HepG2 (cell line): Measurements from ENCODE around the gene GPN1. TPM values are rescaled to one million over a fixed set of nuclear protein-coding genes. Genes with fewer than 3 reads are reported as not detected.

Source experiments
- ASH2L ChIP-seq: fragments of 300-600, 200-600 bp; sonication (generic); IDR thresholded peaks from 2 replicates; pipeline ENCODE4 v1.7.0; 2017; ENCODE audit warnings: low read depth, mild to moderate bottlenecking, moderate library complexity, mixed read lengths, low read length; ENCODE audit not compliant: insufficient read length
- BORCS8-MEF2B ChIP-seq: sonication (generic); formaldehyde crosslinking; IDR thresholded peaks from 2 replicates; pipeline ENCODE4 v1.8.0; 2022; ENCODE audit warnings: mild to moderate bottlenecking, missing genetic modification reagents
- CREB3 ChIP-seq: sonication (generic); formaldehyde crosslinking; IDR thresholded peaks from 2 replicates; pipeline ENCODE4 v1.5.0; 2020; ENCODE audit warnings: missing genetic modification reagents
- ELF4 ChIP-seq: sonication (generic); formaldehyde crosslinking; IDR thresholded peaks from 2 replicates; pipeline ENCODE4 v1.5.0; 2020; ENCODE audit warnings: missing genetic modification reagents, mild to moderate bottlenecking, moderate library complexity, borderline replicate concordance
- FOXM1 ChIP-seq: sonication (generic); formaldehyde crosslinking; IDR thresholded peaks from 2 replicates; pipeline ENCODE4 v1.5.0; 2020; ENCODE audit warnings: missing genetic modification reagents
- GLI4 ChIP-seq: sonication (generic); formaldehyde crosslinking; IDR thresholded peaks from 2 replicates; pipeline ENCODE4 v1.5.1; 2020; ENCODE audit warnings: missing genetic modification reagents, mild to moderate bottlenecking, moderate library complexity, borderline replicate concordance
- MBNL3 ChIP-seq: fragments of 250-450 bp; sonication (Bioruptor Pico); conservative IDR thresholded peaks from 2 replicates; pipeline ENCODE4 v1.8.0; 2022; ENCODE audit warnings: mild to moderate bottlenecking, inconsistent platforms
- RFXANK ChIP-seq: IDR thresholded peaks from 2 replicates; pipeline ENCODE4 v1.6.1; 2016
- SNAI1 ChIP-seq: sonication (generic); formaldehyde crosslinking; IDR thresholded peaks from 2 replicates; pipeline ENCODE4 v1.5.0; 2020; ENCODE audit warnings: mild to moderate bottlenecking, missing genetic modification reagents, borderline replicate concordance
- SRSF4 ChIP-seq: fragments of 200-400 bp; formaldehyde crosslinking; IDR thresholded peaks from one replicate; pipeline ENCODE4 v1.6.1; 2018; ENCODE audit warnings: mild to moderate bottlenecking, low read depth, low read length, moderate library complexity; ENCODE audit not compliant: poor library complexity, severe bottlenecking
- ZBTB7A ChIP-seq: sonication (generic); formaldehyde crosslinking; IDR thresholded peaks from 2 replicates; pipeline ENCODE4 v1.8.0; 2022; ENCODE audit warnings: mild to moderate bottlenecking, missing genetic modification reagents
- ZNF431 ChIP-seq: sonication (generic); formaldehyde crosslinking; IDR thresholded peaks from 2 replicates; pipeline ENCODE4 v1.9.0; 2022; ENCODE audit warnings: missing genetic modification reagents, low read depth, mild to moderate bottlenecking, borderline replicate concordance
- ZNF547 ChIP-seq: sonication (generic); formaldehyde crosslinking; IDR thresholded peaks from 2 replicates; pipeline ENCODE4 v1.5.1; 2020; ENCODE audit warnings: mild to moderate bottlenecking, missing genetic modification reagents
- ZNF589 ChIP-seq: sonication (generic); formaldehyde crosslinking; conservative IDR thresholded peaks from 2 replicates; pipeline ENCODE4 v1.8.0; 2022; ENCODE audit warnings: mild to moderate bottlenecking, moderate library complexity, missing genetic modification reagents
- ZNF776 ChIP-seq: sonication (generic); formaldehyde crosslinking; IDR thresholded peaks from 2 replicates; pipeline ENCODE4 v1.4.0; 2020; ENCODE audit warnings: mild to moderate bottlenecking, missing genetic modification reagents
- polyA plus RNA-seq, 8 experiments: library from polyadenylated mRNA; depleted of rRNA in 3 of 8; stranded (reverse) in 7 of 8; unstranded in 1 of 8; fragments of >200 nt; fragmentation: Illumina TruSeq in 4 of 8; extraction: Trizol in 4 of 8; gene quantifications; 2 replicates each; pipeline versions ENCODE4 v1.2.1 to v1.2.3, GENCODE V29; 2011 to 2016; ENCODE audit warnings: low read depth in 4 of 8, missing spikeins in 1 of 8, mixed read lengths in 1 of 8; ENCODE audit not compliant: insufficient read depth in 1 of 8
- total RNA-seq, 5 experiments: library from RNA; depleted of rRNA; stranded (reverse); fragments of >200 nt; fragmentation: Illumina TruSeq; extraction: Trizol; gene quantifications; 2 replicates each; pipeline ENCODE4 v1.2.3, GENCODE V29; 2016; ENCODE audit warnings: low read depth in 1 of 5
- TF ChIP-seq, protein P1 (sequence below): sonication (generic); formaldehyde crosslinking; IDR thresholded peaks from 2 replicates; pipeline ENCODE4 v1.8.1; 2023; ENCODE audit warnings: mild to moderate bottlenecking, missing genetic modification reagents
- TF ChIP-seq, protein P2 (sequence below): sonication (generic); formaldehyde crosslinking; IDR thresholded peaks from 2 replicates; pipeline ENCODE4 v1.5.1; 2020; ENCODE audit warnings: missing genetic modification reagents, mild to moderate bottlenecking, borderline replicate concordance
- TF ChIP-seq, protein P3 (sequence below): IDR thresholded peaks from 2 replicates; pipeline ENCODE4 v1.6.1; 2016
- TF ChIP-seq, protein P4 (sequence below): sonication (generic); formaldehyde crosslinking; IDR thresholded peaks from 2 replicates; pipeline ENCODE4 v1.4.0; 2020; ENCODE audit warnings: missing genetic modification reagents, mild to moderate bottlenecking, borderline replicate concordance

The GPN1 gene
- total and polyA plus RNA-seq, 2 of the 13 experiments (the other 11 are each of a cell fraction or from before 2014, with no cell fraction given): 54.5 to 62.7 TPM

GRCh38 chr2:27663285-27664153 lies 34.7 kb downstream of the GPN1 start, which contains the start of the genes SLC4A1AP and SUPT7L (continued):
- TF ChIP-seq ZNF589 (CRISPR knock-in tag) (peak; percentile 84; the same call in 1 of the 2 replicates), MBNL3 (CRISPR knock-in tag) (no peak), ZNF547 (CRISPR knock-in tag) (peak; percentile 93), SNAI1 (CRISPR knock-in tag) (peak; percentile 72; the same call in 1 of the 2 replicates), SRSF4 (no peak), GLI4 (CRISPR knock-in tag) (peak; percentile 94; the same call in 1 of the 2 replicates), RFXANK (CRISPR knock-in tag) (peak; percentile 47; the same call in 1 of the 2 replicates), ZNF776 (CRISPR knock-in tag) (no peak; the same call in 1 of the 2 replicates), ZNF431 (CRISPR knock-in tag) (peak; percentile 98), BORCS8-MEF2B (CRISPR knock-in tag) (peak; percentile 96), ZBTB7A (CRISPR knock-in tag) (no peak), FOXM1 (CRISPR knock-in tag) (peak; percentile 88; the same call in 1 of the 2 replicates), ASH2L (peak; percentile 100), ELF4 (CRISPR knock-in tag) (peak; percentile 88; the same call in 1 of the 2 replicates), CREB3 (CRISPR knock-in tag) (no peak; the same call in 1 of the 2 replicates)
- TF ChIP-seq, protein P1, sequence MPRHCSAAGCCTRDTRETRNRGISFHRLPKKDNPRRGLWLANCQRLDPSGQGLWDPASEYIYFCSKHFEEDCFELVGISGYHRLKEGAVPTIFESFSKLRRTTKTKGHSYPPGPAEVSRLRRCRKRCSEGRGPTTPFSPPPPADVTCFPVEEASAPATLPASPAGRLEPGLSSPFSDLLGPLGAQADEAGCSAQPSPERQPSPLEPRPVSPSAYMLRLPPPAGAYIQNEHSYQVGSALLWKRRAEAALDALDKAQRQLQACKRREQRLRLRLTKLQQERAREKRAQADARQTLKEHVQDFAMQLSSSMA (CRISPR knock-in tag): peak; percentile 88
- TF ChIP-seq, protein P2, sequence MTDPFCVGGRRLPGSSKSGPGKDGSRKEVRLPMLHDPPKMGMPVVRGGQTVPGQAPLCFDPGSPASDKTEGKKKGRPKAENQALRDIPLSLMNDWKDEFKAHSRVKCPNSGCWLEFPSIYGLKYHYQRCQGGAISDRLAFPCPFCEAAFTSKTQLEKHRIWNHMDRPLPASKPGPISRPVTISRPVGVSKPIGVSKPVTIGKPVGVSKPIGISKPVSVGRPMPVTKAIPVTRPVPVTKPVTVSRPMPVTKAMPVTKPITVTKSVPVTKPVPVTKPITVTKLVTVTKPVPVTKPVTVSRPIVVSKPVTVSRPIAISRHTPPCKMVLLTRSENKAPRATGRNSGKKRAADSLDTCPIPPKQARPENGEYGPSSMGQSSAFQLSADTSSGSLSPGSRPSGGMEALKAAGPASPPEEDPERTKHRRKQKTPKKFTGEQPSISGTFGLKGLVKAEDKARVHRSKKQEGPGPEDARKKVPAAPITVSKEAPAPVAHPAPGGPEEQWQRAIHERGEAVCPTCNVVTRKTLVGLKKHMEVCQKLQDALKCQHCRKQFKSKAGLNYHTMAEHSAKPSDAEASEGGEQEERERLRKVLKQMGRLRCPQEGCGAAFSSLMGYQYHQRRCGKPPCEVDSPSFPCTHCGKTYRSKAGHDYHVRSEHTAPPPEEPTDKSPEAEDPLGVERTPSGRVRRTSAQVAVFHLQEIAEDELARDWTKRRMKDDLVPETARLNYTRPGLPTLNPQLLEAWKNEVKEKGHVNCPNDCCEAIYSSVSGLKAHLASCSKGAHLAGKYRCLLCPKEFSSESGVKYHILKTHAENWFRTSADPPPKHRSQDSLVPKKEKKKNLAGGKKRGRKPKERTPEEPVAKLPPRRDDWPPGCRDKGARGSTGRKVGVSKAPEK: peak; percentile 30; the same call in 1 of the 2 replicates
- TF ChIP-seq, protein P3, sequence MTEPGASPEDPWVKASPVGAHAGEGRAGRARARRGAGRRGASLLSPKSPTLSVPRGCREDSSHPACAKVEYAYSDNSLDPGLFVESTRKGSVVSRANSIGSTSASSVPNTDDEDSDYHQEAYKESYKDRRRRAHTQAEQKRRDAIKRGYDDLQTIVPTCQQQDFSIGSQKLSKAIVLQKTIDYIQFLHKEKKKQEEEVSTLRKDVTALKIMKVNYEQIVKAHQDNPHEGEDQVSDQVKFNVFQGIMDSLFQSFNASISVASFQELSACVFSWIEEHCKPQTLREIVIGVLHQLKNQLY (CRISPR knock-in tag): peak; percentile 38; the same call in 1 of the 2 replicates
- TF ChIP-seq, protein P4, sequence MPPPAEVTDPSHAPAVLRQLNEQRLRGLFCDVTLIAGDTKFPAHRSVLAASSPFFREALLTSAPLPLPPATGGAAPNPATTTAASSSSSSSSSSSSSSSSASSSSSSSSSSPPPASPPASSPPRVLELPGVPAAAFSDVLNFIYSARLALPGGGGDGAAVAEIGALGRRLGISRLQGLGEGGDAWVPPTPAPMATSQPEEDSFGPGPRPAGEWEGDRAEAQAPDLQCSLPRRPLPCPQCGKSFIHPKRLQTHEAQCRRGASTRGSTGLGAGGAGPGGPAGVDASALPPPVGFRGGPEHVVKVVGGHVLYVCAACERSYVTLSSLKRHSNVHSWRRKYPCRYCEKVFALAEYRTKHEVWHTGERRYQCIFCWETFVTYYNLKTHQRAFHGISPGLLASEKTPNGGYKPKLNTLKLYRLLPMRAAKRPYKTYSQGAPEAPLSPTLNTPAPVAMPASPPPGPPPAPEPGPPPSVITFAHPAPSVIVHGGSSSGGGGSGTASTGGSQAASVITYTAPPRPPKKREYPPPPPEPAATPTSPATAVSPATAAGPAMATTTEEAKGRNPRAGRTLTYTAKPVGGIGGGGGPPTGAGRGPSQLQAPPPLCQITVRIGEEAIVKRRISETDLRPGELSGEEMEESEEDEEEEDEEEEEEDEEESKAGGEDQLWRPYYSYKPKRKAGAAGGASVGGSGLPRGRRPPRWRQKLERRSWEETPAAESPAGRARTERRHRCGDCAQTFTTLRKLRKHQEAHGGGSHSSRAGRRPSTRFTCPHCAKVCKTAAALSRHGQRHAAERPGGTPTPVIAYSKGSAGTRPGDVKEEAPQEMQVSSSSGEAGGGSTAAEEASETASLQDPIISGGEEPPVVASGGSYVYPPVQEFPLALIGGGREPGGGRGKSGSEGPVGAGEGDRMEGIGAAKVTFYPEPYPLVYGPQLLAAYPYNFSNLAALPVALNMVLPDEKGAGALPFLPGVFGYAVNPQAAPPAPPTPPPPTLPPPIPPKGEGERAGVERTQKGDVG (CRISPR knock-in tag): peak; percentile 71; the same call in 1 of the 2 replicates
